ENCODE measurements around the gene VSTM2A.

VSTM2A gene

DNA sequence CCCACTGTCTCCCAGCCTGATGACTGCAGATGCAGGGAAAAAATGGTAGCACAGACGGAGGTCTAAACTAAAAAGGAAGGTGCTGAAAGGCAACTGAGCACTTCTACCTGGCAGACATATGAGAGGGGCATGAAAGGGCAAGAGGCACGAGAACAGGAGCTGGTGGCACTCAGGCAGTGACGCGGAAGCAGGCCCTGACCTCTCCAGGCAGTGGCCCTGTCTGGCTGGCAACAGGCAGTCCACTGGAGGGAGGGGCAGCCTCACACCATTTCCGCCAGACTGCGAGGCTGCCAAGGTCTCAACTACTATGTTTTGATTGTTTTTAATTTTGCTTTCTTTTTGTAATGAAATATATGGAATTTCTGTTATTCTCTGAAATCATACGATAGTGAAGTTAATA lies 23.3 kb downstream of the VSTM2A start:
- Histone ChIP-seq H4K91ac (ENCODE audit: low read length) (no peak overlapping the region), H2BK5ac (ENCODE audit: low read depth, low read length, poor library complexity, severe bottlenecking) (no peak overlapping the region), H3K14ac (ENCODE audit: low read length in 2 of 2) (no peak overlapping the region), H3K27me3 (ENCODE audit: control insufficient read depth in 1 of 2, insufficient read depth in 1 of 2, low read length in 2 of 2) (no peaks in the 10 kb centered on the region), H3K27ac (ENCODE audit: low read length, poor library complexity, severe bottlenecking) (no peak overlapping the region), H3K23ac (ENCODE audit: low read length in 2 of 2) (no peak overlapping the region), H3K4me1 (ENCODE audit: control insufficient read depth, insufficient read depth, low read depth, low read length) (no peaks in the 10 kb centered on the region), H2BK12ac (ENCODE audit: low read length in 2 of 2) (no peak overlapping the region), H3K36me3 (ENCODE audit: control insufficient read depth in 1 of 2, insufficient read depth in 2 of 2, low read depth in 1 of 2, low read length in 2 of 2) (no peaks in the 10 kb centered on the region), H3K9me3 (ENCODE audit: control insufficient read depth, low read length) (no peaks in the 10 kb centered on the region), H3K4ac (ENCODE audit: low read depth in 1 of 2, low read length in 2 of 2) (no peak overlapping the region), H3K79me1 (replicated peaks; ENCODE audit: low read length, poor library complexity, severe bottlenecking) (no peaks in the 10 kb centered on the region), H3K18ac (ENCODE audit: low read depth in 1 of 2, low read length in 2 of 2) (no peak overlapping the region), H3K4me3 (ENCODE audit: insufficient read depth in 1 of 2, low read depth in 1 of 2, low read length in 2 of 2) (no peak overlapping the region), H2AFZ (ENCODE audit: low read depth, low read length) (no peak overlapping the region), H2AK5ac (ENCODE audit: low read length, severe bottlenecking) (no peak overlapping the region), H3K4me2 (ENCODE audit: low read length, poor library complexity, severe bottlenecking) (no peak overlapping the region), H2BK15ac (ENCODE audit: low read depth, poor library complexity, severe bottlenecking) (no peak overlapping the region), H4K8ac (ENCODE audit: low read length) (no peak overlapping the region), H3K9ac (ENCODE audit: low read length) (no peak overlapping the region), H2BK120ac (ENCODE audit: low read depth, low read length) (no peak overlapping the region)
- no peak for DNase-seq
- 73% methylated on average over 7 of the region's 7 CpGs for WGBS

DNA sequence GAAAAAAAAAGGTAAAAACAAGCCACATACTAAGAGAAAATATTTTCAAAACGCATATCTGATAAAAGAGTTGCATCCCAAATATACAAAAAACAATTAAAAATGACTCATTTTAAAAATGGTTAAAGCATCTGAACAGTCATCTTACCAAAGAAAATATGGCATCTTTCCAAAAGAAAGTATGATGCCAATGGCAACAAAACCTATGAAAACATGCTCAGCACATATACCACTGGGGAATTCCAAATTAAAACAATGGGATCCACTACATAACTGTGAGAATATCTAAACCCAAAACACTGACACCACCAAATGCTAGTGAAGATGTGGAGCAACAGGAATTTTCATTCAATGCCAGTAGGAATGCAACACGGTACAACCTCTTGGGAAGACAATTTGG lies 39.3 kb downstream of the VSTM2A start:
- Histone ChIP-seq H2BK15ac (ENCODE audit: low read depth, poor library complexity, severe bottlenecking) (no peak overlapping the region), H2BK5ac (ENCODE audit: low read depth, low read length, poor library complexity, severe bottlenecking) (no peak overlapping the region), H3K9me3 (ENCODE audit: control insufficient read depth, low read length) (no peaks in the 10 kb centered on the region), H3K27me3 (ENCODE audit: control insufficient read depth in 1 of 2, insufficient read depth in 1 of 2, low read length in 2 of 2) (no peaks in the 10 kb centered on the region), H2BK12ac (ENCODE audit: low read length in 2 of 2) (no peak overlapping the region), H3K18ac (ENCODE audit: low read depth in 1 of 2, low read length in 2 of 2) (no peak overlapping the region), H2AK5ac (ENCODE audit: low read length, severe bottlenecking) (no peak overlapping the region), H3K4me1 (ENCODE audit: control insufficient read depth, insufficient read depth, low read depth, low read length) (no peaks in the 10 kb centered on the region), H3K23ac (ENCODE audit: low read length in 2 of 2) (no peak overlapping the region), H3K27ac (ENCODE audit: low read length, poor library complexity, severe bottlenecking) (no peak overlapping the region), H4K91ac (ENCODE audit: low read length) (no peak overlapping the region), H2AFZ (ENCODE audit: low read depth, low read length) (no peak overlapping the region), H3K4me2 (ENCODE audit: low read length, poor library complexity, severe bottlenecking) (no peak overlapping the region), H4K8ac (ENCODE audit: low read length) (no peak overlapping the region), H3K14ac (ENCODE audit: low read length in 2 of 2) (no peak overlapping the region), H2BK120ac (ENCODE audit: low read depth, low read length) (no peak overlapping the region), H3K9ac (ENCODE audit: low read length) (no peak overlapping the region), H3K4ac (ENCODE audit: low read depth in 1 of 2, low read length in 2 of 2) (no peak overlapping the region), H3K4me3 (ENCODE audit: insufficient read depth in 1 of 2, low read depth in 1 of 2, low read length in 2 of 2) (no peak overlapping the region), H3K79me1 (replicated peaks; ENCODE audit: low read length, poor library complexity, severe bottlenecking) (no peaks in the 10 kb centered on the region), H3K36me3 (ENCODE audit: control insufficient read depth in 1 of 2, insufficient read depth in 2 of 2, low read depth in 1 of 2, low read length in 2 of 2) (no peaks in the 10 kb centered on the region)
- 77% methylated on average over 2 of the region's 2 CpGs for WGBS
- no peak for DNase-seq

- H2AFZ ChIP-seq (ENCODE audit: low read depth, low read length): no peak overlapping the region
- no peak overlapping the region for H2BK12ac ChIP-seq (ENCODE audit: low read length in 2 of 2)
- H3K4ac ChIP-seq (ENCODE audit: low read depth in 1 of 2, low read length in 2 of 2): no peak overlapping the region
- no peak overlapping the region for H3K9ac ChIP-seq (ENCODE audit: low read length)
- no peak overlapping the region for H3K14ac ChIP-seq (ENCODE audit: low read length in 2 of 2)
- no peak overlapping the region for H2BK5ac ChIP-seq (ENCODE audit: low read depth, low read length, poor library complexity, severe bottlenecking)
- no peak overlapping the region for H2BK15ac ChIP-seq (ENCODE audit: low read depth, poor library complexity, severe bottlenecking)
- no peaks in the 10 kb centered on the region for H3K9me3 ChIP-seq (ENCODE audit: control insufficient read depth, low read length)
- H2AK5ac ChIP-seq (ENCODE audit: low read length, severe bottlenecking): no peak overlapping the region
- H2BK120ac ChIP-seq (ENCODE audit: low read depth, low read length): no peak overlapping the region
- no peaks in the 10 kb centered on the region for H3K79me1 ChIP-seq (replicated peaks; ENCODE audit: low read length, poor library complexity, severe bottlenecking)
- H3K18ac ChIP-seq (ENCODE audit: low read depth in 1 of 2, low read length in 2 of 2): no peak overlapping the region
- no peak overlapping the region for H3K27ac ChIP-seq (ENCODE audit: low read length, poor library complexity, severe bottlenecking)
- no peaks in the 10 kb centered on the region for H3K27me3 ChIP-seq (ENCODE audit: control insufficient read depth in 1 of 2, insufficient read depth in 1 of 2, low read length in 2 of 2)
- WGBS: 69% methylated on average over 8 of the region's 15 CpGs
- no peaks in the 10 kb centered on the region for H3K36me3 ChIP-seq (ENCODE audit: control insufficient read depth in 1 of 2, insufficient read depth in 2 of 2, low read depth in 1 of 2, low read length in 2 of 2)
- H4K8ac ChIP-seq (ENCODE audit: low read length): no peak overlapping the region
- H3K4me2 ChIP-seq (ENCODE audit: low read length, poor library complexity, severe bottlenecking): no peak overlapping the region
- H3K4me3 ChIP-seq (ENCODE audit: insufficient read depth in 1 of 2, low read depth in 1 of 2, low read length in 2 of 2): no peak overlapping the region
- no peak overlapping the region for H4K91ac ChIP-seq (ENCODE audit: low read length)
- no peak overlapping the region for H3K23ac ChIP-seq (ENCODE audit: low read length in 2 of 2)
- no peaks in the 10 kb centered on the region for H3K4me1 ChIP-seq (ENCODE audit: control insufficient read depth, insufficient read depth, low read depth, low read length)
- DNase-seq: no peak
Observed at GRCh38 chr7:54591404-54592386, 49.5 kb downstream of the VSTM2A start.

- H3K4me1 ChIP-seq (ENCODE audit: control insufficient read depth, insufficient read depth, low read depth, low read length): no peaks in the 10 kb centered on the region
- H3K27ac ChIP-seq (ENCODE audit: low read length, poor library complexity, severe bottlenecking): no peak overlapping the region
- no peaks in the 10 kb centered on the region for H3K79me1 ChIP-seq (replicated peaks; ENCODE audit: low read length, poor library complexity, severe bottlenecking)
Observed at GRCh38 chr7:54596747-54597146, 54.6 kb downstream of the VSTM2A start.

More at GRCh38 chr7:54596747-54597146, 54.6 kb downstream of the VSTM2A start:
- Histone ChIP-seq H2BK5ac (ENCODE audit: low read depth, low read length, poor library complexity, severe bottlenecking) (no peak overlapping the region), H2BK12ac (ENCODE audit: low read length in 2 of 2) (no peak overlapping the region), H2AK5ac (ENCODE audit: low read length, severe bottlenecking) (no peak overlapping the region), H3K36me3 (ENCODE audit: control insufficient read depth in 1 of 2, insufficient read depth in 2 of 2, low read depth in 1 of 2, low read length in 2 of 2) (no peaks in the 10 kb centered on the region), H3K23ac (ENCODE audit: low read length in 2 of 2) (no peak overlapping the region), H4K8ac (ENCODE audit: low read length) (no peak overlapping the region), H3K4ac (ENCODE audit: low read depth in 1 of 2, low read length in 2 of 2) (no peak overlapping the region), H2BK15ac (ENCODE audit: low read depth, poor library complexity, severe bottlenecking) (no peak overlapping the region), H2BK120ac (ENCODE audit: low read depth, low read length) (no peak overlapping the region), H3K18ac (ENCODE audit: low read depth in 1 of 2, low read length in 2 of 2) (no peak overlapping the region), H3K14ac (ENCODE audit: low read length in 2 of 2) (no peak overlapping the region), H3K27me3 (ENCODE audit: control insufficient read depth in 1 of 2, insufficient read depth in 1 of 2, low read length in 2 of 2) (no peaks in the 10 kb centered on the region), H4K91ac (ENCODE audit: low read length) (no peak overlapping the region), H2AFZ (ENCODE audit: low read depth, low read length) (no peak overlapping the region), H3K4me3 (ENCODE audit: insufficient read depth in 1 of 2, low read depth in 1 of 2, low read length in 2 of 2) (no peak overlapping the region), H3K4me2 (ENCODE audit: low read length, poor library complexity, severe bottlenecking) (no peak overlapping the region), H3K9ac (ENCODE audit: low read length) (no peak overlapping the region), H3K9me3 (ENCODE audit: control insufficient read depth, low read length) (no peaks in the 10 kb centered on the region)
- 71% methylated on average over 1 of the region's 2 CpGs for WGBS
- DNase-seq: no peak

Measured in mesenchymal stem cell (in vitro differentiated cells and primary cell).